SK-N-MC (cell line): ENCODE data around the gene SECISBP2.

Experiments
- DNase-seq: peaks from one replicate; pipeline ENCODE4 v3.0.0-alpha.2; 2011; ENCODE audit warnings: low read depth, low spot score
- H3K27ac ChIP-seq: fragments of 200-600 bp; sonication (generic); 2 replicates; pipeline ENCODE4 v1.5.1; 2016; ENCODE audit warnings: mixed run types
- H3K36me3 ChIP-seq: fragments of 200-600 bp; sonication (generic); 2 replicates; pipeline ENCODE4 v1.6.1; 2017; ENCODE audit warnings: antibody characterized with exemption, low read length, mixed read lengths; ENCODE audit not compliant: insufficient read depth
- H3K4me3 ChIP-seq: fragments of 200-600 bp; sonication (generic); 2 replicates; pipeline ENCODE4 v1.5.1; 2016
- H3K9ac ChIP-seq: fragments of 200-600 bp; sonication (generic); 2 replicates; pipeline ENCODE4 v1.8.0; 2017; ENCODE audit warnings: mixed run types, mixed read lengths; ENCODE audit not compliant: insufficient read length
- H3K9me3 ChIP-seq: fragments of 200-600 bp; sonication (generic); 2 replicates; pipeline ENCODE4 v1.6.1; 2017; ENCODE audit warnings: low read depth, mild to moderate bottlenecking, antibody characterized with exemption, low read length, moderate library complexity, mixed read lengths
- EZH2 ChIP-seq: fragments of 200-600 bp; sonication (generic); IDR thresholded peaks from one replicate; pipeline ENCODE4 v1.6.1; 2017; ENCODE audit warnings: antibody characterized with exemption
- FOXP2 ChIP-seq: optimal IDR thresholded peaks from 2 replicates; pipeline ENCODE3; 2011; ENCODE audit warnings: mild to moderate bottlenecking, moderate library complexity; ENCODE audit not compliant: insufficient read depth; ENCODE audit errors: extremely low read length, control extremely low read depth
- POLR2AphosphoS5 ChIP-seq: IDR thresholded peaks from 2 replicates; pipeline ENCODE4 v1.6.1; 2012; ENCODE audit warnings: mild to moderate bottlenecking, low read depth, low read length, borderline replicate concordance

Gene SECISBP2

DNA sequence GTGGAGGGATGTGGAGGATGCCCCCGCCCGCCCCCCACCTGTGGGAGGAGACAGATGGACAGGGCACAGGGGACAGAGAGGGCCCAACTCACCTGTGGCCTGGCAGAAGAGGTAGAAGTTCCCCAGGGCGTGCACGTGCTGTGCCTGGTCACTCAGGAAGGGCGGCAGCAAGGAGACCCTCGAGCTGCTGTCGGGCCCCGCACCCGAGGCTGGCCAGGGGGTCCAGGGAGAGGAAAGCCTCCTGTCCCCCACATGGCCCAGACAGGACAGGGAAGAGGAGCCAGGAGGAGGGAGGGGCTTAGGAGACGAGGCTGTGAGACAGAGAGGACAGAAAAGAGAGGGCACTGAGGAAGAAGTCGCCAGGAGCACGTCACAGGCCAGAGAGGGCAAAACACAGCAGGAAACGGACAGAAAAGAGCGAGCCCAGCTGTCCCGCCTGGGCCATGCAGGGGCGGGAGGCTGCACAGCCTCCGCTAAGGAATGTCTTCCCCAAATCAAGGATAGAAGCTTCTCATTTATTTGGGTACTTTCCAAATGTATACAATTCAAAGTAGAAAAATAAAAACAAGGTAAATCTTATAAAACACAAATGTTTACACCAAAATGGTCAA, 58.5 kb downstream of the SECISBP2 start:
- no peak for DNase-seq
- Histone ChIP-seq H3K36me3 (no peaks in the 10 kb centered on the region; the same call in 1 of the 2 replicates), H3K9me3 (no peaks in the 10 kb centered on the region), H3K9ac (no peak overlapping the region), H3K27ac (no peak overlapping the region), H3K4me3 (no peak overlapping the region)
- TF ChIP-seq FOXP2 (no peak), POLR2AphosphoS5 (no peak), EZH2 (no peak)

GRCh38 chr9:89377411-89377810, 59.1 kb downstream of the SECISBP2 start:
- H3K9me3 ChIP-seq: no peaks in the 10 kb centered on the region
- TF ChIP-seq POLR2AphosphoS5: no peak
- no peak for TF ChIP-seq FOXP2
- no peak for TF ChIP-seq EZH2
- no peak overlapping the region for H3K27ac ChIP-seq
- H3K4me3 ChIP-seq: no peak overlapping the region
- no peak for DNase-seq
- no peaks in the 10 kb centered on the region; the same call in 1 of the 2 replicates for H3K36me3 ChIP-seq
- H3K9ac ChIP-seq: no peak overlapping the region

- no peak for TF ChIP-seq POLR2AphosphoS5
- TF ChIP-seq EZH2: no peak
- no peak for TF ChIP-seq FOXP2
- Histone ChIP-seq H3K9me3 (no peaks in the 10 kb centered on the region), H3K27ac (no peak overlapping the region), H3K36me3 (no peaks in the 10 kb centered on the region; the same call in 1 of the 2 replicates), H3K9ac (no peak overlapping the region), H3K4me3 (no peak overlapping the region)
- DNase-seq: no peak
Measured at GRCh38 chr9:89378541-89378940, 60.2 kb downstream of the SECISBP2 start.

DNA sequence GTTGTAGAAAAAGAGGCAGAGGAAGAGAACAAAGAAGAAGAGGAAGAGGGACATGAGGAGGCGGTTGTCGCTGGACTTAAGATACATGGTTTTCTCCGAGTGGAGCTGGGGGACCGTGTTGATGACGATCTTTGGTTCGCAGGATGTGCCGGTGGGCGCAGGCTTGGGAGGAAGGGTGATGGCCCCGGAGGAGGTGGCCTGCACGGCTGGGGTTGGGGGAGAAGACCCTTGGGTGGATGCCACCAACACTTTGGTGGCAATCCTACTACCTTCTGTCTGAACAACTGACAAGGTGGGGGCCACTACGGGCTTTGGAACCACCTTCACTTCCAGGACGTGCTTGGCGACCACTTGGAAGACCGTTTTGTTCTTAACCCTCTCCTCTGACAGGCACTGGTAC, 60.7 kb downstream of the SECISBP2 start:
- no peak for TF ChIP-seq EZH2
- TF ChIP-seq FOXP2: no peak
- no peak for TF ChIP-seq POLR2AphosphoS5
- no peak overlapping the region for H3K9ac ChIP-seq
- DNase-seq: no peak
- H3K27ac ChIP-seq: no peak overlapping the region
- no peak overlapping the region for H3K4me3 ChIP-seq
- H3K9me3 ChIP-seq: no peaks in the 10 kb centered on the region
- H3K36me3 ChIP-seq: no peaks in the 10 kb centered on the region; the same call in 1 of the 2 replicates

DNA sequence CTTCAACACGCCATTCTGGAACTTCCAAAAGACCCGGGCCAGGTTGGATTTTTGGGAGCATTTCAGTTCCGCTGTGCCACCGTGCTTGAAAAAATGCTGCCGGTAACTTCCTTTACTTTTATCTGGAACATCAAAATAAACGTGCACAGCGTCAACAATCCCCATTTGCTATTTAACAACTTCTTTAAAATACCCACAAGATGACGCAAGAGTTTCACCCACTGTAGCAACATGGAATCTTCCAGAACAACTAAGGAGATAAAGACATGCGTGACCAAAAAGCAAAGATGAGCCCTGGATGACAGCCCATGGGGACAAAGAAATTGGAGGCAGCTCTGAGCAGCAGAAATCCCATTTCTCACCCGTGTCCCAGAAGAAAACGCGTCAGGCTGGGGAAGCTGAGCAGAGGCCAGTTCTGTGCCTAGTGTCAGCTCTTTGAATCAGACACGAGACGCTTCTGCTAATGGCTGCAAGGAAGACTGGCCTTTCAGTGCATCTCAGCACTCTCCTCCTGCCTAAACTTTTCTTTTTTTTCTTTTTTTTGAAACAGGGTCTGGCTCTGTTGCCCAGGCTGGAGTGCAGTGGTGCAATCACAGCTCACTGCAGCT, 61.3 kb downstream of the SECISBP2 start:
- Histone ChIP-seq H3K9ac (no peak overlapping the region), H3K9me3 (no peaks in the 10 kb centered on the region), H3K4me3 (no peak overlapping the region), H3K27ac (no peak overlapping the region), H3K36me3 (no peaks in the 10 kb centered on the region; the same call in 1 of the 2 replicates)
- TF ChIP-seq EZH2 (no peak), POLR2AphosphoS5 (no peak), FOXP2 (no peak)
- DNase-seq: no peak

- no peaks in the 10 kb centered on the region for H3K9me3 ChIP-seq
- no peak overlapping the region for H3K9ac ChIP-seq
- no peak overlapping the region for H3K4me3 ChIP-seq
- H3K27ac ChIP-seq: no peak overlapping the region
- H3K36me3 ChIP-seq: no peaks in the 10 kb centered on the region; the same call in 1 of the 2 replicates
- DNase-seq: no peak
- TF ChIP-seq EZH2 (no peak), POLR2AphosphoS5 (no peak), FOXP2 (no peak)
Measured at GRCh38 chr9:89380437-89381307, 62.4 kb downstream of the SECISBP2 start.

DNA sequence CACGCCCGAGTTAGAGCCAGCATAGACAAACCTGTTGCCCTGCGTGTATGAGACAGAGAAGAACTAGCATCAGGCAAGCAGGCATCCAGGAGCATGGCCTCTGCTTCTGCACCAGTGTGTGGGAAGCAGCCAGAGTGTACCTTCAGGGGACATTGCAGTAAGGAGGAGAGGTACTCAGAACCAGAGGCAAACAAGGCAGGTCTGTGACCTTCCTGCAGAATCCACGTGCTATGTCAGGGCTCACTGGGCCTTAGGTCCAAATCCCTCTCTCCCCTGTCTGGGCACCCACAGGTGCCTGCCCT, 63.0 kb downstream of the SECISBP2 start:
- Histone ChIP-seq H3K9me3 (no peaks in the 10 kb centered on the region), H3K9ac (no peak overlapping the region), H3K36me3 (no peaks in the 10 kb centered on the region; the same call in 1 of the 2 replicates), H3K27ac (no peak overlapping the region), H3K4me3 (no peak overlapping the region)
- DNase-seq: no peak
- TF ChIP-seq POLR2AphosphoS5 (no peak), EZH2 (no peak), FOXP2 (no peak)
